HG03469 (cell line): ENCODE results near the gene RNU1-1.
"Not testable (repeated sequence)": the region's sequence is repeated elsewhere in the genome, so short reads cannot be mapped to it uniquely, and the experiment has no call there.

ENCODE experiments used
- ATAC-seq: cut with Tn5 transposase; IDR thresholded peaks from one replicate; pipeline ENCODE4 v1.9.1; 2021; ENCODE audit warnings: mild to moderate bottlenecking, moderate library complexity, moderate number of reproducible peaks; ENCODE audit not compliant: unreplicated experiment

The RNU1-1 gene

DNA sequence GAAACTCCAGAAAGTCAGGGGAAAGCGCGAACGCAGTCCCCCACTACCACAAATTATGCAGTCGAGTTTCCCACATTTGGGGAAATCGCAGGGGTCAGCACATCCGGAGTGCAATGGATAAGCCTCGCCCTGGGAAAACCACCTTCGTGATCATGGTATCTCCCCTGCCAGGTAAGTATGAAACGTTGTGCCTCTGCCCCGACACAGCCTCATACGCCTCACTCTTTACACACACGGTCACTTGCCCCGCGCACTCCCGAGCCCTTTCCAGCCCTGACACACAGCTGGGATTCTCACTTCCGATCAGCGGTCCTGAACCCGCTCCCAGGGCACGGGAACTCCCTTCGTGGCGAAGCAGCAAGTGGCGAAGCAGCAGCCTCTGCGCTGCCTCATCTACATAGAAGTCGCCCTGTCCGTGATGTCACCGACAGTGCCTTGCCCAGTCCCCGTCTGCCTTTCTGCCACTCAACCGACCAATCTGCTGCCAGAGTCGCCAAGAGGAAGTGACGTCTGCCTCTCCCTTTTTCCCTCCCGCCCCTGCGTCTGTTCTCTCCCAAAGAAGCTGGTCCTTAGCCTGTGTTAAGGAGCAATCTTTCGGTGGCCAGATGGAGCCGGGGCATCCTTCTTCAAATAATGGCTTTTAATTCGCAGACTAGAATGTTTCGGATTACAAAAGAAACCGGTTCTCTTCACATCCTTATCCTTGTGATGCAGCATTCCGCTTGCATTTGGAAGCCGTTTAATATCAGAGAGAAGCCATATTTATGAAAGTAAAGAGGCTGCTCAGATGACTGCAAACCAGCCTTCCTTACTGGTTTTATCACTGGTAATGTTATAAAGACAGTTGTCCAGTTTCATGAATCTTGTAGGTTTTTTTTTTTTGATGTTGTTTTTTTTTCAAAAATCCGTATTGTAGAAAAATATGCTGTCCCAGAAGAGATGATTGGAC, at the start of gene RNU1-1:
Gene RNU1-1 (minus strand): TSS at position 179 of the 949 bp plus-strand sequence.
- ATAC-seq = not testable (repeated sequence)

DNA sequence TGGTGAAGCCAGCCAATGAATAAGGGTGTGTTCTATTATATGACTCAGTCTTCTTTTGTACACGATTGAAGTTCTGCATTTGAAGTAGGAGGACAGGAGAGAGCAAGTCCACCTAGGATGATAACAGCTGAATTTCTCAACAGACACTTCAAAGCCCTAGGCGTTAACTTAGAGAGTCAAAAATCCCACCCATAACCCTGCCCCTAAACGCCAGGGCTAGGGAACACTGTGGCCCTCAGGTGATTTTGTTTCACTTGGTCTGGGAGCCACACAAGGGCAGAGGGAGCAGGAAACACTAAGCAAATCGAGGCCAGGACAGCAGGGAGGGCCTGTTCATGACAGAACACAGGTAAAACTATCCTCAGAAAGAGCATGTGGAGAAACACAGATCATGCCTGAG, 47.0 kb upstream of the RNU1-1 start:
- ATAC-seq = not testable (repeated sequence)

DNA sequence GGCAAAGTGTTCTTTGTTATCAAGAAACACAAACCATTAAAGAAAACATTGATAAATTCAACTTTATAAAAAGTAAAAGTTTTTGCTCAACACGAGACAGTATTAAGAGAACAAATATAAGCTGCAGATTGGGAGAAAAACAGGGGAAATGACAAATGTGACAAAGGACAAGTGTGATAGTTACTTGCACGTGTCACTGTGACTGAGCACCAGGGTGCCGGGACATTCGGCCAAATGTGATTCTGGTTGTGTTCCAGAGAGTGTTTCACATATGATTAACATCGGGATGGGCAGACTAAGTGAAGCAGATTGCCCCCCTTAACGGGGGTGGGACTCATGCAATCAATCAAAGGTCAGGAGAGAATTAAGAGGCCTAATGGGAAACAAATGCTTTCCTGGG, 46.4 kb upstream of the RNU1-1 start:
- not testable (repeated sequence) for ATAC-seq

DNA sequence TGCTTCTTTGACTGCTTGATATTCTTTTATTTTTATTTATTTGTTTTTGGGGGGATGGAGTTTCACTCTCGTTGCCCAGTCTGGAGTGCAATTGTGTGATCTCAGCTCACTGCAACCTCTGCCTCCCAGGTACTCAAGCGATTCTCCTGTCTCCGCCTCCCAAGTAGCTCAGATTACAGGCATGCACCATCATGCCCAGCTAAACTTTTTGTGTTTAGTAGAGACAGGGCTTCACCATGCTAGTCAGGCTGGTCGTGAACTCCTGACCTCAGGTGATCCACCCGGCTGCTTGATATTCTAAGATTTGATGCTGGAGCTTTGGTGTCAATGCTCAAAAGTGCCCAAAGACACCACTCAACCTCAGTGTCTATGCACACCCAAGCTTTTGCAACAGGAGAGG, 45.6 kb upstream of the RNU1-1 start:
- not testable (repeated sequence) for ATAC-seq

DNA sequence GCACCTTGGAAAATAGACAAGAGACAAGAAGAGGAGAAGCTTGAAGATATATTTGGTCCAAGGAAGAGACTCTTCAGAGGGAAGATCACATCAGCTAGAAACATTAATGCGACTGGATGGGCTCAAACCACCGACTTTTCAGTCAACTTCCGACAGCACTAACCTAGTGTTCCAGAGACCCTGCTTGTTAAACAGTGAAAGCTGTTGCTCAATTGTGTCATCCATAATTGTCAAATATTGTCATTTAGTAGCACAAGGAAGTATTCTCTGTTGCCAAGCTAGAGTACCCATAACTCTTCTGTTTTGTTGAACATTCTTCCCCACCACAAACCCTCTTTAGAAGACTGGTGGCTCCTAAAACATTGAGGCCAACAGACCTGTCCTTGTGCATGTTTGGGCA, 42.9 kb upstream of the RNU1-1 start:
- not testable (repeated sequence) for ATAC-seq

DNA sequence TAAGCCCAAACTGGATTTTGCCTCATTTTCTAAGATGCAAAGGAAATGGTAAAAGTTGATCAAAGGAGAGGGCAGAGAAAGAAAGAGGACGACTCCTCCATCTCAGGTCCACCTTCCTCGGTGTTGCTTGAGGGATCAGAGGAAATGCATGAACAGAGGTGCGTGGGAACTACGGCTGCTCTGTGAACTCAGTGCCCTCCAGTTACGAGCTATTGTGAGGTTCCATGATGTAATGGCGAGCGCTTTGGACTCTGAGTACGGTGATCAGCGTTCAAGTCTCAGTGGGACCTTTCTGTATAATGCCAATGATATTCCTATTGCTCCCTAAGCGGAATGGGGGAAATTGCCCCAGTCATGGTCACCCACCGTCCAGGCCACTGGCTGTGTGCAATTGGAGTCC, 39.2 kb upstream of the RNU1-1 start:
- not testable (repeated sequence) for ATAC-seq

DNA sequence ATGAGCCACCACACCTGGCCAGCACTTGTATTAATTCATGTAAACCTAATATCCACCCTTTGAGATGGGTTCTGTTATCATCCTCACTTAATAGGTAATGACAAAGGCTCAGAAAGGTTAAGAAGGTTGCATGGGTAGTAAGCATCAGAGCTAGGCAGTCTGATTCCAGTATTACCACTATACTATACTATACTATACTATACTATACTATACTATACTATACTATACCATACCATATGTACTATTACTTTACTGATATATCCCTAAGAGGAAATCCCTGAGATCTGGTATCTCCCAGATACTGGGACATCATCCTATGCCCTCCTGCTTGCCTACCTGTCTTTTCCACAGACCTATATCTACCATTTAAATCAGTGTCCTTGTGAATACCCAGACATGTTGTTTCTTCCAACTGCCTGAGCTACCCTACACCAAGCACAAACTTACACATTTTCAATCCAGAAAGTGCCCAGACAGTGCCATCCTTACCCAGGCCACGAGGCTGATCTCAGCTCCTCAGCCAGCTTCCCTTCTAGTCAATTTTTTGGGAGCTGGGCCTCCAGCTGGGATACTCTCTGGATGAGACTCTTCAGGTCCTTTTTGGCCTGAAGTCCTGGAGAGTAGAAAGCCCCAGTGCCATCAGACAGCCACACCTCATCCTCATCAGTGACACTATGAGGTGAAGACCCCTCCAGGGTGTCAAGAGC, 36.3 kb upstream of the RNU1-1 start:
- ATAC-seq = not testable (repeated sequence)

DNA sequence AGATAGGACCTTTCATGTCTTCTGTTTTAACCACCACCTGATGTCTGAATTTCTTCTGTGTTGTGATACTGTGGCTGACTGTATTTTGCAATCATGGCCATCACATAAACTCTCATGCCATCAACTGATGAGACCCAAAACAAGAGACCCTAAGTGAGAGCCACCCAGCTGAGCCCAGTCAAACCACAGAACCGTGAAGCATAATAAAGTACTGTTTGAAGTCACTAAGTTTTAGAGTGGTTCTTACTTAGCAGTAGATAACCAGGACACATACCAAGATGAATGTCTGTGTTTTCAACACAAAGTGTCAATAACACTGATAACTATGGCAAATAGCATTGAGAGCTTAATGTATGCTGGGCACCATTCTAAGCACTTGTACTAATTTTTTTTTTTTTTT, 35.5 kb upstream of the RNU1-1 start:
- not testable (repeated sequence) for ATAC-seq

DNA sequence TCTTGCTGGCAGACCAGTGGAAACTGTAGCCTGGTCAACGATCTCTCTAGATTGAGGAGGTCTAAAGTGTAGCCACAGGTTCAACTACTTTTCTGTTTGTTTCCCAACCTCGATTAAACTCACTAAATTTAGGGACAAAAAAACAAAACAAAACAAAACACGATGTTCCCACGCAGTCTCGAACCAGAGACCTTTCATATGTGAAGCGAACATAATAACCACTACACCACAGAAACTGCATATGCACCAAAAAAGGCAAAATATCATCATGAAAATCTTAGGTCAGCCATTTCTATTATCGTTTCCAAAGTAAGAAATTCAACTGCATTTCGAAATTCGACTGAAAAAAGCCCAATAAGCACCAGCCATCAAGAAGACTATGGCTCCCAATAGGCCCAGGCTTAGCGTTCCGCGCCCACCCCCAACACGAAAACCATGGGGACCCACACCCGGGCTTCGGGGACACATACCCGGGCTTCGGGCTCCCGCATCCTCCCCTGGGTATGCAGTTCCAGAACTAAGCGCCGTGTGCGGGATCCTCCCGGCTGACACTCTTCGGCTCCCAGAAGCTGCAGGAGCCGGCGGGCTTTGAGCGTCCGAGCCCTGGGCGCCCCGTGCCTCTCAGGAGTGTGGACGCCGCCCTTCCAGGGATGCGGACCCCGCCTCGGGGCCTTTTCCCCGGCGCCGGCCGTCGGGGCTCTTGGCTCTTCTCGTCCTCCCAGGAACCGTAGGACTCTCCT, 33.6 kb upstream of the RNU1-1 start:
- ATAC-seq = not testable (repeated sequence)

DNA sequence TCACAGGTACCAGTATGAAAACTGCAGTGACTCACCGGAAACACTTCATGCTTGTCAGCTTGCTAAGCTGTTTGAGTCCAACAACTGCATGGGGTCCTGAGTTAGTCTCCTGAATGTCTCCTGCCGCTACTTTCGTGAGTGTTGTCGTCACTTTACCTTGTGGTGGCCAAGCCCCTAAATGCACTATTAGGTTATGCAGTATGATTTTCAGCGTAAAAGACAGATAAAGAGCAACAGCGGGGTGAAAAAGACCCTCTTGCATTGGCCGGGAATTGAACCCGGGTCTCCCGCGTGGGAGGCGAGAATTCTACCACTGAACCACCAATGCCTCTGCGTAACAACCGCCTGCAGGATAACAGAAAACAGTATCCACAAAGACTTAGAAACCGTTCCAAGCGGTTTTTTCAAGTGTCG, 31.6 kb upstream of the RNU1-1 start:
- ATAC-seq = not testable (repeated sequence)

DNA sequence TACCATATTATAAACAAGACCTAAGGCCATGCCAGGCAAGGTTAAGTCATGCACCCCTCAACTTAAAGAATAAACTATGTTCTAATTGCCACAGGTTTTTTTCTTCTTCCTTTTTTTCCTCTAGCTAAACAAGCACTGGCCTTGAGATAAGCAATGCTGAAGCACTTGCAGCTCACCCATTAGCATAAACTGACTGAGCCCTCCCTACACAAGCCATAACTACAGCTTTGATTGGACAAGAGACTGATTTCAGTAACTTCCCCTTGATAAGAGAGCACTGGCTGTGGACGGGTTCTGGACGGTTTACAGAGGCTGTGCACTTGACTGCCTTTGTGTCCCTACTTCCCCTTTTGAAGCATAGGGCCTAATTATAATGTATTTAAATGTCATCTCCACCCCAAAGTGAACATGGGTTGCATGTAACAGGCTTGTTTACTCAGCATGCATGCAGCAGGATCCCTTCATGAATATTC, 26.4 kb upstream of the RNU1-1 start:
- ATAC-seq = not testable (repeated sequence)

DNA sequence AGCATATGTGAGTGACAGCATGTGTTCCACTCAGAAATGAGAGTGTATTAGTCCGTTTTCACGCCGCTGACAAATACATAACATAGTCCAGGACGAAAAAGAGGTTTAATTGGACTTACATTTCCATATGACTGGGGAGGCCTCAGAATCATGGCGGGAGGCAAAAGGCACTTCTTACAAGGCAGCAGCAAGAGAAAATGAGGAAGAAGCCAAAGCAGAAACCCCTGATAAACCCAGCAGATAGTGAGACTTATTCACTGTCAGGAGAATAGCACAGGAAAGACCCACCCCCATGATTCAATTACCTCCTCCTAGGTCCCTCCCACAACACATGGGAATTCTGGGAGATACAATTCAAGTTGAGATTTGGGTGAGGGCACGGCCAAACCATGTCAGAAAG, 23.4 kb upstream of the RNU1-1 start:
- ATAC-seq = not testable (repeated sequence)

DNA sequence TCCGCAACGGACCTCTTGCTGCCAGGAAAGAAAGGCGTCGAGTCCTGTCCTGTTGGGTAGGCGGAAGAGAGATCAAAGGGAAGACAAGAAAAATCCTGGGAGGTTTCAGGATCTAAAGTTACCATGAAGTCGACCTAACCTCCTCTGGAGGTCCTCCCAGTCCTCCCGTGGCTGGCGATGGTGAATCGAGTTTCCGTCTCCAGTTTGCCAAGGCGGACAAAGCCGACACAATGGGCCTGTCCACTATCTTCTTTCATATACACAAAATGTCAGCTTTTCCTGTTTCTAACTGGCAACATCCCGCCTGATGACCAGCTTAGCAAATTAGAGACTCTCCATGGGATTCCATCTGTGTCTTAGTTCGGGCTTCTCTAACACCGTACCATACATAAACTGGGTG, 22.7 kb upstream of the RNU1-1 start:
- not testable (repeated sequence) for ATAC-seq

DNA sequence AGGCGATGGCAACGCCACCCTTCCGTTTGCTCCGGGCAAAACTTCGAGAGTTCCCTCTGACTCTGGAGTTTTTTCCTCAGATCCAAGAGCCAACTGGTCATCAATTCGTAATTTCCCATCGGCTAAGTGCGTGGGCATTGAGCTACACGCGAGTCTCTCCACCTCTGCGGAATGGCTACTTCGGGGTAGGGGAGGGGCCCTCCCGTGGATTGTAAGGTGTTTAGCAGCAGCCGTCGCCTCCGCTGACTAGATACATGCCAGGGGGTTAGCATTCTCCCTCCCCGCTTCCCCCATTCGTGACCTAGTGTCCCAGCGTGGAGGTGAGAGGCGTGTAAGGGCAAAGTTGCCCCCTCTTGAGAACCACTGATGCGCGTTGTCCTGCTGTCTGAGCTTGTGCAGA, 21.8 kb upstream of the RNU1-1 start:
- ATAC-seq = not testable (repeated sequence)

DNA sequence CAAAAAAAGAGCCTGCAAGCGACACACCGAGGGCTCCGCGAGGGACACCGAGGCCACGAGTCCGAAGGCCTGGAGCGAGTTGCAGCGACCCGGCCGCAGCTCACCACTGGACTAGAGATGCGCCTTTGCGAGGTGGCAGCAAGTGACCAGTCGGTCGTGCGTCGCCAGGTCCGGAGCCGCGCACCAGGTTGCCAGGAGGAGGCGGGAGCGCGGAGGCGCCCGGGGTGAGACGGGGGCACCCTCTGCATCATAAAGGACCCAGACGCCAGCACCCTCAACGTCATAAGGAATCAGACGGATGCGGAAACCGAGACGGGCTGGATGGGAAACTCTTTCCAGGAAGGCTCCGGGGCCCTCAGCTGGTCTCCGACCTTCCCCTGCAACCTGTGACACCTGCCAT, 21.4 kb upstream of the RNU1-1 start:
- not testable (repeated sequence) for ATAC-seq

DNA sequence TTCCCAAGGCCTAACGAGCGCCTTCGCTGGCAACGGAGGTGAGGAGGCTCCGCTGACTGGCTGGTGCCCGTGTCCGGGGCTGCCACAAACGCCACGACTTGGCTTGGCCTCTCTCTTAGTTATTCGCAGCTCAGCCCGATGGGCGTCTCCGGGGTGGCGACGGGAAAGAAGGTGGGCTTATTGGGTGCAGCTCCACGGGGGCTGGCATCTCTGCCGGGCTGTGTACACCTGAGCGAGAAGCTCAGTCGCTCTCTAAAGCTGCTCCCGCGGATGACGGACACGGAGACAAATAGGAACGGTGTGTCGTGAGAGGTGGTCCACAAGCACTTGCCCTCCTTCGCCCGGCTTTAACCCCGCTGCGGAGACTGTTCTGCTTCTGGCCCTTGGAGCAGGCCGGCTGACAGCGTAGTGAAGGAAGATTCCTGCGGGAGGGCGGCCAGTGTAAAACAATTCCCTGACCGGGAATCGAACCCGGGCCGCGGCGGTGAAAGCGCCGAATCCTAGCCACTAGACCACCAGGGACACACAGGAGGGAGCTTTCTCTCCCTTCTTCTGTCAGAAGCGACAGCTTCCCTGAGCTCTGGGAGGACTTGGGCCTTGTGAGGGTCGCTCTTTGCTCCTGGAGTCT, 20.9 kb upstream of the RNU1-1 start:
- not testable (repeated sequence) for ATAC-seq

DNA sequence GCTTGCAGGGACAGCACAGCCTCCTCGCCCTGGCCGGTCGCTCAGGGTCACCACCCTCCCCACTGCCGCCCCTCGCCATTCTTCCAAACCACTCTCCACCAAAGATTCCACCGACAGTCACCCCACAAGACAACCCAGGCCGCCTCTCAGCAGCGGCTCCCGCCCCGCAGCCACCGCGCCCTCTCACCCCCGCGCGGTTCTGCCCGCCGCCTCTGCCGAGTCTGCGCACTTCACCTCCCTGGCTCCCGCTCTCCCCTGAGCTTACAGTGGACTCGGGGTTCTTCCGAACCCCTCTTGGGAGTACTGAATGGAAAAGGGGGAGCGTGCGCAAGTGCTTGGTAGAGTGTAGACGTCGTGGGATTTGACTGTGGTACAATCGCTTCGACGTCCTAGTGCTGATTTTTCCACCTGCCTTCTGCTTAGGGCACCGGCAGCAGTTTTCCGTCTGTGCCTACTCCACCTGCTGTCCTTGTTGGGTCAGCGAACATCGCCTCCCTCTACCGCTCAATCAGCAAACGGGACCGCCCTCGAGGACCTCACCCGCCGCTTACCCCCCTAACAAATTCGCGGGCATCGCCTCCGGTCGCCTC, 20.2 kb upstream of the RNU1-1 start:
- not testable (repeated sequence) for ATAC-seq

DNA sequence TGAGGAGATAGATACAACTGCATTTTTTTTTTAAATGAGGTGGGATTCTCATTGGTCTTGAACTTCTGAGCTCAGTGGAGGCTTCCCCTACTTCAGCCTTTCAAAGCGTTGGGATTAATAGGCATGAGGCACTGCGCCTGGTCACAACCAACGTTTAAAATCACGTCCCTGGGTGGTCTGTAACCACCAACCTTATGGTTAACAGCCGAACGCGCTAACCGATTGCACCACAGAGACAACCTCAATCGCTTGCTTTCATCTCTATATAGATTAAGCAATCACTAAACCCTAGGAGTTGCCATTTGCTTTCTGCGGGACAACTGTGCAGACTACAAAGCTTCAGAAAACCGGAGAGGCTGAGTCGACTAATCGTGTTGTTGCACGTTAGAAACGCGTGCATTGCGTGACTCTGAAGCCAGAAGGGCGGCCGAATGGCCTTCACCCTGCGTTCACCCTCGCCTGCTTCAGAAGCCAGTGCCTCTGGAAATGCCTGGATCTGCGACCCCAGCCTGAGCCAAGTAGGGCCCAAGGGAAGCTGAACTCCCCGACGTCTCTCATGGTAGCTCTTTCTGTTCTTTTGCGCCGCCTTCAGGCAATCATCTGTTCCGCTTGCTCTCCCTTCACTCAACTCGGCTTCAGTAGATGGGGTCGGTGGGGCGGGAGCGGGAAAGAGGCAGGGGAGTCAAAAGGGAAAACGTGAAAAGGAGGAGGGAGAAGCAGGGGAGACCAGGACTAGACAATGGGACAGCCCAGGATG, 18.3 kb upstream of the RNU1-1 start:
- ATAC-seq = not testable (repeated sequence)

DNA sequence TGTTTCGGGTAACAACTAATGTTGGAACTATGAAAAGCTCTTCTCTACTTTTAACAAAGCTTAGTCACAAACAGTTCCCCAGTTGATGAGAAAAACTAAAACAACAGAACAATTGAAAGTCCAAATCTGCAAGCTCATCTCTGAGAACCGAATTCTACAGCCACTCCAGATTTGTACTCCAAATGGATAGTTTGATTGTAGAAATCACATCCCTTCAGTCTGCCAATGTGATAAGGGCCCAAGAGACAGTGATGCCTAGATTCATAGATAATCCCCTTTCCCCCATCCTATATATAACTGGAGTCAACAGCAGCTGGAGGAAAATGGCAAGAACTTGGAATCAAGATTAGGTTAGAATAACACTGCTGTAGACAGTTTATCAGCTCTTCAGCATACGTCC, 14.3 kb upstream of the RNU1-1 start:
- ATAC-seq = not testable (repeated sequence)
